GM12878 (cell line): ENCODE measurements around the gene TECR.

ENCODE experiments used
- BCL3 ChIP-seq: IDR thresholded peaks from 2 replicates; pipeline ENCODE4 v1.6.1; 2011; ENCODE audit warnings: borderline replicate concordance, low read depth, mild to moderate bottlenecking, moderate library complexity, low read length; ENCODE audit not compliant: insufficient read depth, poor library complexity, severe bottlenecking
- EP300 ChIP-seq, 2 experiments: fragments of 150-350 bp in 1 of 2; IDR thresholded peaks; 2 replicates each; pipeline ENCODE4 v1.6.1; 2011 to 2012; ENCODE audit warnings: low read depth in 2 of 2, low read length in 2 of 2, borderline replicate concordance in 1 of 2, improper control_type of control experiment in 1 of 2, inconsistent platforms in 1 of 2; ENCODE audit not compliant: control insufficient read depth in 1 of 2
- MYC ChIP-seq: IDR thresholded peaks from 2 replicates; pipeline ENCODE4 v1.6.1; 2011; ENCODE audit warnings: mild to moderate bottlenecking, low read length, moderate library complexity, inconsistent platforms; ENCODE audit not compliant: insufficient read depth, insufficient replicate concordance, insufficient read length, severe bottlenecking
- SRF ChIP-seq, 2 experiments: IDR thresholded peaks; 2 replicates each; pipeline ENCODE4 v1.6.1; 2011; ENCODE audit warnings: low read depth in 2 of 2, low read length in 2 of 2, mild to moderate bottlenecking in 1 of 2, moderate library complexity in 1 of 2
- ZNF274 ChIP-seq: IDR thresholded peaks from one replicate; pipeline ENCODE4 v1.8.0; 2011; ENCODE audit not compliant: insufficient read length, insufficient read depth
- TF ChIP-seq, protein P1 (sequence below), 3 experiments: IDR thresholded peaks in 2 of 3; conservative IDR thresholded peaks in 1 of 3; 2 replicates each; pipeline ENCODE4 v1.5.1; 2011; ENCODE audit warnings: low read depth in 3 of 3, low read length in 3 of 3, mild to moderate bottlenecking in 3 of 3, control low read depth in 2 of 3, moderate library complexity in 2 of 3, inconsistent platforms in 1 of 3, mixed read lengths in 1 of 3; ENCODE audit not compliant: control insufficient read depth in 2 of 3, insufficient read depth in 1 of 3; ENCODE audit errors: extremely low read depth in 1 of 3

DNA sequence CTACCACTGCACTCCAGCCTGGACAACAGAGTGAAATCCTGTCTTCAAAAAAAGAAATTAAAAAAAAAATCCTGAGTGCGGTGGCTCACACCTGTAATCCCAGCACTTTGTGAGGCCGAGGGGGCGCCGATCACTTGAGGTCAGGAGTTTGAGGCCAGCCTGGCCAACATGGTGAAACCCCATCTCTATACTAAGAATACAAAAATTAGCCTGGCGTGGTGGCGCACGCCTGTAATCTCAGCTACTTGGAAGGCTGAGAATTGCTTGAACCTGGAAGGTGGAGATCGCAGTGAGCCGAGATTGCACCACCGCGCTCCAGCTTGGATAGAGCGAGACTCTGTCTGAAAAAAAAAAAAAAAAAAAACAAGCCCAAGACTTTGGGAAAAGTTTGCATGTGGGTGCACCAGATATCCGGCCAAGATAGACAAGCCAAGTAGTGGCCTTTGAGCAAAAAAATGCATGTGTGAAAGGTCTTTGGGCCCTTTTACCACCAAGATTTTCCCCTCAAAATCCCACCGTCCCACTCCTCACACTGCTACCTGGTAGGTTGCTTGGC is 16.9 kb upstream of the TECR start:
- TF ChIP-seq ZNF274 (no peak), MYC (no peak), SRF (IDR thresholded peaks at IDR 0.05; ENCODE audit: low read depth in 2 of 2, low read length in 2 of 2) (no peak), BCL3 (no peak), EP300 (IDR thresholded peaks at IDR 0.05; ENCODE audit: borderline replicate concordance in 1 of 2, control insufficient read depth in 1 of 2, low read depth in 2 of 2, low read length in 2 of 2) (no peak)
- TF ChIP-seq, protein P1, sequence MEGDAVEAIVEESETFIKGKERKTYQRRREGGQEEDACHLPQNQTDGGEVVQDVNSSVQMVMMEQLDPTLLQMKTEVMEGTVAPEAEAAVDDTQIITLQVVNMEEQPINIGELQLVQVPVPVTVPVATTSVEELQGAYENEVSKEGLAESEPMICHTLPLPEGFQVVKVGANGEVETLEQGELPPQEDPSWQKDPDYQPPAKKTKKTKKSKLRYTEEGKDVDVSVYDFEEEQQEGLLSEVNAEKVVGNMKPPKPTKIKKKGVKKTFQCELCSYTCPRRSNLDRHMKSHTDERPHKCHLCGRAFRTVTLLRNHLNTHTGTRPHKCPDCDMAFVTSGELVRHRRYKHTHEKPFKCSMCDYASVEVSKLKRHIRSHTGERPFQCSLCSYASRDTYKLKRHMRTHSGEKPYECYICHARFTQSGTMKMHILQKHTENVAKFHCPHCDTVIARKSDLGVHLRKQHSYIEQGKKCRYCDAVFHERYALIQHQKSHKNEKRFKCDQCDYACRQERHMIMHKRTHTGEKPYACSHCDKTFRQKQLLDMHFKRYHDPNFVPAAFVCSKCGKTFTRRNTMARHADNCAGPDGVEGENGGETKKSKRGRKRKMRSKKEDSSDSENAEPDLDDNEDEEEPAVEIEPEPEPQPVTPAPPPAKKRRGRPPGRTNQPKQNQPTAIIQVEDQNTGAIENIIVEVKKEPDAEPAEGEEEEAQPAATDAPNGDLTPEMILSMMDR (IDR thresholded peaks at IDR 0.05 in 2 of 3, conservative IDR thresholded peaks at IDR 0.05 in 1 of 3; ENCODE audit: control insufficient read depth in 2 of 3, extremely low read depth in 1 of 3, insufficient read depth in 1 of 3, low read depth in 3 of 3, low read length in 3 of 3), result no peak
